Caco-2 (cell line): ENCODE data around the gene CDH13. TPM values are rescaled to one million over a fixed set of nuclear protein-coding genes. Genes with fewer than 3 reads are reported as not detected.

Experiments used
- BruUV-seq: library from RNA; stranded (reverse); fragments of 400-500 nt; replicated peaks from 2 replicates; lab custom pipeline; 2021; lab: Mats Ljungman, UMichigan
- CTCF ChIA-PET: fragments of 300-600 bp; sonication (Branson Sonifier 250); formaldehyde crosslinking; loops from one replicate; lab custom pipeline; 2022; ENCODE audit warnings: antibody characterized with exemption; lab: Charles Lee
- POLR2A ChIA-PET: fragments of 300-600 bp; sonication (Branson Sonifier 250); formaldehyde crosslinking; loops from one replicate; lab custom pipeline; 2022; ENCODE audit warnings: antibody characterized with exemption; lab: Charles Lee
- DNase-seq, 2 experiments: peaks; one replicate each; pipeline versions ENCODE4 v3.0.0 to v3.0.0-alpha.2; 2020 to 2022
- H3K27me3 ChIP-seq: replicated peaks from 2 replicates; pipeline ENCODE4 v1.6.0; 2011; ENCODE audit warnings: low read length; ENCODE audit not compliant: control insufficient read depth, insufficient read depth
- H3K36me3 ChIP-seq: 2 replicates; pipeline ENCODE4 v1.5.1; 2011; ENCODE audit warnings: low read length; ENCODE audit not compliant: control insufficient read depth, insufficient read depth
- H3K4me1 ChIP-seq: fragments of 250-450 bp; sonication (Bioruptor Pico); 2 replicates; pipeline ENCODE4 v1.5.1; 2020; ENCODE audit warnings: mild to moderate bottlenecking
- H3K4me3 ChIP-seq: 2 replicates; pipeline ENCODE4 v1.5.1; 2011; ENCODE audit warnings: low read depth, mild to moderate bottlenecking, control low read depth, low read length
- H3K9me3 ChIP-seq: fragments of 250-450 bp; sonication (Bioruptor Pico); 2 replicates; pipeline ENCODE4 v1.5.1; 2020; ENCODE audit warnings: mild to moderate bottlenecking, moderate library complexity
- H3K27ac Mint-ChIP-seq: one replicate; pipeline ENCODE4 v1.8.0; 2022; ENCODE audit warnings: mixed read lengths; ENCODE audit not compliant: unreplicated experiment
- H3K27me3 Mint-ChIP-seq: one replicate; pipeline ENCODE4 v1.8.0; 2022; ENCODE audit warnings: mixed read lengths; ENCODE audit not compliant: insufficient read depth, unreplicated experiment
- H3K36me3 Mint-ChIP-seq: one replicate; pipeline ENCODE4 v1.8.0; 2022; ENCODE audit warnings: mild to moderate bottlenecking, mixed read lengths; ENCODE audit not compliant: insufficient read depth, unreplicated experiment
- H3K4me1 Mint-ChIP-seq: one replicate; pipeline ENCODE4 v1.8.0; 2022; ENCODE audit warnings: low read depth, mixed read lengths; ENCODE audit not compliant: unreplicated experiment
- H3K4me3 Mint-ChIP-seq: one replicate; pipeline ENCODE4 v1.8.0; 2022; ENCODE audit warnings: mild to moderate bottlenecking, moderate library complexity, mixed read lengths; ENCODE audit not compliant: unreplicated experiment
- H3K9me3 Mint-ChIP-seq: one replicate; pipeline ENCODE4 v1.8.0; 2022; ENCODE audit warnings: mixed read lengths; ENCODE audit not compliant: unreplicated experiment
- CTCF ChIP-seq, 2 experiments: fragments of 200-600 bp in 1 of 2; IDR thresholded peaks; 1 replicate in 1 of 2; 2 replicates in 1 of 2; pipeline versions ENCODE4 v1.5.1 to v1.8.0; 2011 to 2022; ENCODE audit warnings: antibody characterized with exemption in 1 of 2, control low read depth in 1 of 2, inconsistent platforms in 1 of 2, low read depth in 1 of 2, low read length in 1 of 2, mild to moderate bottlenecking in 1 of 2, moderate library complexity in 1 of 2; ENCODE audit not compliant: insufficient read depth in 1 of 2, severe bottlenecking in 1 of 2, unreplicated experiment in 1 of 2
- intact Hi-C: fragments of 100-400 bp; cut with micrococcal nuclease; formaldehyde crosslinking; loops from one replicate; pipeline ENCODE4 v1.10.0; 2022; ENCODE audit not compliant: unreplicated experiment
- total RNA-seq: library from RNA; stranded (reverse); gene quantifications from 2 replicates; pipeline ENCODE4 v1.2.3, GENCODE V29; 2022

CDH13 gene
- total RNA-seq, 1 experiment from 2014 or later, result 2.2 TPM

- no peaks in the 10 kb centered on the region for H3K9me3 Mint-ChIP-seq
- no peaks in the 10 kb centered on the region for H3K27me3 ChIP-seq
These were observed 1095.9 kb downstream of the CDH13 start for GRCh38 chr16:83722456-83723183.

GRCh38 chr16:83723244-83723643 is 1096.5 kb downstream of the CDH13 start:
- Mint-ChIP-seq H3K36me3 (no peaks in the 10 kb centered on the region), H3K27ac (no peak overlapping the region), H3K9me3 (no peaks in the 10 kb centered on the region), H3K27me3 (peaks cover 21% of the 10 kb centered on the region), H3K4me3 (no peak overlapping the region), H3K4me1 (no peaks in the 10 kb centered on the region)
- POLR2A ChIA-PET, result no interaction called here
- no peak for TF ChIP-seq CTCF (IDR thresholded peaks at IDR 0.05; ENCODE audit: insufficient read depth in 1 of 2, low read depth in 1 of 2, low read length in 1 of 2, severe bottlenecking in 1 of 2, unreplicated experiment in 1 of 2)
- Histone ChIP-seq H3K36me3 (no peaks in the 10 kb centered on the region), H3K27me3 (no peaks in the 10 kb centered on the region), H3K4me3 (no peak overlapping the region), H3K9me3 (no peaks in the 10 kb centered on the region; the same call in 1 of the 2 replicates), H3K4me1 (no peaks in the 10 kb centered on the region)
- BruUV-seq, result no TSS peak
- DNase-seq, result no peak
- intact Hi-C loops, result no loop called here
- CTCF ChIA-PET, result no interaction called here

More at GRCh38 chr16:83722456-83723183, 1095.9 kb downstream of the CDH13 start:
- H3K4me3 ChIP-seq, result no peak overlapping the region
- no TSS peak for BruUV-seq
- POLR2A ChIA-PET, result no interaction called here
- no peaks in the 10 kb centered on the region; the same call in 1 of the 2 replicates for H3K9me3 ChIP-seq
- Mint-ChIP-seq H3K4me3 (no peak overlapping the region), H3K4me1 (no peaks in the 10 kb centered on the region), H3K36me3 (no peaks in the 10 kb centered on the region), H3K27ac (no peak overlapping the region), H3K27me3 (peaks cover 20% of the 10 kb centered on the region)
- CTCF ChIA-PET, result no interaction called here
- intact Hi-C loops, result no loop called here
- no peak for DNase-seq
- H3K4me1 ChIP-seq, result no peaks in the 10 kb centered on the region
- no peaks in the 10 kb centered on the region for H3K36me3 ChIP-seq
- TF ChIP-seq CTCF (IDR thresholded peaks at IDR 0.05; ENCODE audit: insufficient read depth in 1 of 2, low read depth in 1 of 2, low read length in 1 of 2, severe bottlenecking in 1 of 2, unreplicated experiment in 1 of 2), result no peak

DNA sequence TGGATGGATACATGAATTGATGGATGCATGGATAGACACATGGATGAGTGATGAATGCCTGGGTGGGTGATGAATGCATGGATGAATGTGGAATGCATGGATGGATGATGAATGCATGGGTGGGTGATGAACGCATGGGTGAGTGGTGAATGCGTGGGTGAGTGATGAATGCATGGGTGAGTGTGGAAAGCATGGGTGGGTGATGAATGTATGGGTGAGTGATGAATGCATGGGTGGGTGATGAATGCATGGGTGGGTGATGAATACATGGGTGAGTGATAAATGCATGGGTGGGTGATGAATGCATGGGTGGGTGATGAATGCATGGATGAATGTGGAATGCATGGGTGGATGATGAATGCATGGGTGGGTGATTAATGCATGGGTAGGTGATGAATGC is 1097.1 kb downstream of the CDH13 start:
- H3K27me3 Mint-ChIP-seq, result peaks cover 21% of the 10 kb centered on the region
- ChIA-PET POLR2A (no interaction called here), CTCF (no interaction called here)
- H3K4me3 Mint-ChIP-seq, result no peak overlapping the region
- no peak for TF ChIP-seq CTCF (IDR thresholded peaks at IDR 0.05; ENCODE audit: insufficient read depth in 1 of 2, low read depth in 1 of 2, low read length in 1 of 2, severe bottlenecking in 1 of 2, unreplicated experiment in 1 of 2)
- intact Hi-C loops, result no loop called here
- DNase-seq, result no peak
- H3K4me1 Mint-ChIP-seq, result no peaks in the 10 kb centered on the region
- no peak overlapping the region for H3K4me3 ChIP-seq
- no peaks in the 10 kb centered on the region for H3K9me3 Mint-ChIP-seq
- no peaks in the 10 kb centered on the region for H3K27me3 ChIP-seq
- H3K36me3 ChIP-seq, result no peaks in the 10 kb centered on the region
- no TSS peak for BruUV-seq
- H3K9me3 ChIP-seq, result no peaks in the 10 kb centered on the region; the same call in 1 of the 2 replicates
- H3K4me1 ChIP-seq, result no peaks in the 10 kb centered on the region
- H3K36me3 Mint-ChIP-seq, result no peaks in the 10 kb centered on the region
- H3K27ac Mint-ChIP-seq, result no peak overlapping the region
